OCI-LY7 (cell line): Measurements from ENCODE around the gene SALL3. TPM values are rescaled to one million over a fixed set of nuclear protein-coding genes. Genes with fewer than 3 reads are reported as not detected.

Source experiments
- BruUV-seq: library from RNA; stranded (reverse); fragments of 400-500 nt; replicated peaks from 2 replicates; lab custom pipeline; 2021; lab: Mats Ljungman, UMichigan
- CTCF ChIA-PET: fragments of 300-600 bp; sonication (Branson Sonifier 250); formaldehyde crosslinking; loops from one replicate; lab custom pipeline; 2022; ENCODE audit warnings: antibody characterized with exemption; ENCODE audit not compliant: unreplicated experiment; lab: Charles Lee
- POLR2A ChIA-PET: fragments of 300-600 bp; sonication (Branson Sonifier 250); formaldehyde crosslinking; loops from one replicate; lab custom pipeline; 2022; ENCODE audit warnings: antibody characterized with exemption; lab: Charles Lee
- DNase-seq: peaks from one replicate; pipeline ENCODE4 v3.0.0-alpha.2; 2015; ENCODE audit warnings: low spot score
- H2AFZ ChIP-seq: fragments of 200-600 bp; sonication (generic), shearing (Covaris generic); 2 replicates; pipeline ENCODE4 v1.6.1; 2014; ENCODE audit warnings: mild to moderate bottlenecking, antibody characterized with exemption, low read length, moderate library complexity
- H3K27ac ChIP-seq: fragments of 200-600 bp; sonication (generic); 2 replicates; pipeline ENCODE4 v1.5.1; 2014; ENCODE audit warnings: mixed run types, low read depth, mild to moderate bottlenecking, moderate library complexity, low read length, inconsistent platforms; ENCODE audit not compliant: poor library complexity, severe bottlenecking
- H3K36me3 ChIP-seq: fragments of 200-600 bp; sonication (generic); 2 replicates; pipeline ENCODE4 v1.6.1; 2014; ENCODE audit warnings: mild to moderate bottlenecking, antibody characterized with exemption, low read length, moderate library complexity, mixed read lengths; ENCODE audit not compliant: insufficient read depth
- H3K4me1 ChIP-seq: fragments of 200-600 bp; sonication (generic); 2 replicates; pipeline ENCODE4 v1.5.1; 2014; ENCODE audit warnings: mild to moderate bottlenecking, low read length; ENCODE audit not compliant: insufficient read depth, poor library complexity, severe bottlenecking
- H3K4me2 ChIP-seq: fragments of 200-600 bp; sonication (generic); 2 replicates; pipeline ENCODE4 v1.6.1; 2014; ENCODE audit warnings: mild to moderate bottlenecking, low read length
- H3K4me3 ChIP-seq: fragments of 200-600 bp; sonication (generic); 2 replicates; pipeline ENCODE4 v1.5.1; 2014; ENCODE audit warnings: mild to moderate bottlenecking, low read depth, low read length; ENCODE audit not compliant: poor library complexity, severe bottlenecking
- H3K79me2 ChIP-seq: fragments of 200-600 bp; sonication (generic); 2 replicates; pipeline ENCODE4 v1.6.1; 2016; ENCODE audit warnings: low read depth, mild to moderate bottlenecking, low read length, moderate library complexity, mixed read lengths; ENCODE audit not compliant: insufficient read depth
- H3K9me2 ChIP-seq: fragments of 200-600 bp; sonication (generic); 2 replicates; pipeline ENCODE4 v1.6.1; 2016; ENCODE audit warnings: mild to moderate bottlenecking, low read length, mixed read lengths; ENCODE audit not compliant: insufficient read depth
- H3K9me3 ChIP-seq: fragments of 200-600 bp; sonication (generic); 2 replicates; pipeline ENCODE4 v1.6.1; 2014; ENCODE audit warnings: mild to moderate bottlenecking, mixed run types, low read length, mixed read lengths
- H4K20me1 ChIP-seq: fragments of 200-600 bp; sonication (generic); 2 replicates; pipeline ENCODE4 v1.6.1; 2014; ENCODE audit warnings: mild to moderate bottlenecking, antibody characterized with exemption, low read length, moderate library complexity, mixed read lengths; ENCODE audit not compliant: insufficient read depth
- EZH2phosphoT487 ChIP-seq: fragments of 200-600 bp; sonication (generic); IDR thresholded peaks from 2 replicates; pipeline ENCODE4 v1.6.1; 2018; ENCODE audit warnings: low read depth, borderline replicate concordance, mild to moderate bottlenecking, mixed run types, antibody characterized with exemption, low read length, moderate library complexity, mixed read lengths
- intact Hi-C: fragments of 100-400 bp; cut with micrococcal nuclease; formaldehyde crosslinking; loops from one replicate; pipeline ENCODE4 v1.10.0; 2022; ENCODE audit not compliant: unreplicated experiment
- total RNA-seq, 2 experiments: library from RNA; depleted of rRNA in 1 of 2; stranded (reverse); fragments of >200 nt in 1 of 2; shearing (Covaris generic) in 1 of 2; gene quantifications; 2 replicates each; pipeline ENCODE4 v1.2.3, GENCODE V29; 2014 to 2022
- TF ChIP-seq, protein P1 (sequence below): fragments of 200-600 bp; sonication (generic); conservative IDR thresholded peaks from 2 replicates; pipeline ENCODE4 v1.5.1; 2014; ENCODE audit warnings: mild to moderate bottlenecking, antibody characterized with exemption, low read length, moderate library complexity, mixed read lengths

SALL3 gene
- total RNA-seq, 2 experiments from 2014 or later = not detected

DNA sequence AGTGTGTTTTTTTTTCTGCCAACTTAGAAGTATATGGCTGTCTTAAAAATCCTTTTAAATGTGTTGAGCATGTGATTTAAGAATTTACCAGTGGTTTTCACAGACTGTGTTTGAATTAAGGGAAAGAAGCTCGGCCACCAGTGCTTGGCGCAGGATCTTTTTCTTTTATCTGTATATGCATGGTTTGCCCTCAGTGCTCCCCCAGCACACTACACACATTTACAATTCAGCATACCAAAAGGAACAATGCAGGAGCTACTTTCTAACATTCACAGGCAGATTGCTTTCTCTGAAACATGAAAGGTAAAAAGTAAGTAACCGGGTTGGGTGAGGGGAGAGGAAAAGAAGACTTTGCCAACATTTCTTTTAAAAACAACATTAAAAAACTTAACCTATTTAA, 3.9 kb downstream of the SALL3 start:
- POLR2A ChIA-PET = interaction anchor here (0.6 kb wide), 2 partner anchors 46 to 92 kb away, joined by 3 read pairs; no protein-coding TSS in a partner anchor
- no TSS peak for BruUV-seq
- H4K20me1 ChIP-seq = no peaks in the 10 kb centered on the region
- CTCF ChIA-PET = no interaction called here
- H3K36me3 ChIP-seq = no peaks in the 10 kb centered on the region
- no peak overlapping the region for H3K4me3 ChIP-seq
- H3K4me1 ChIP-seq = no peaks in the 10 kb centered on the region
- DNase-seq = no peak
- no peak overlapping the region for H3K27ac ChIP-seq
- TF ChIP-seq, protein P1, sequence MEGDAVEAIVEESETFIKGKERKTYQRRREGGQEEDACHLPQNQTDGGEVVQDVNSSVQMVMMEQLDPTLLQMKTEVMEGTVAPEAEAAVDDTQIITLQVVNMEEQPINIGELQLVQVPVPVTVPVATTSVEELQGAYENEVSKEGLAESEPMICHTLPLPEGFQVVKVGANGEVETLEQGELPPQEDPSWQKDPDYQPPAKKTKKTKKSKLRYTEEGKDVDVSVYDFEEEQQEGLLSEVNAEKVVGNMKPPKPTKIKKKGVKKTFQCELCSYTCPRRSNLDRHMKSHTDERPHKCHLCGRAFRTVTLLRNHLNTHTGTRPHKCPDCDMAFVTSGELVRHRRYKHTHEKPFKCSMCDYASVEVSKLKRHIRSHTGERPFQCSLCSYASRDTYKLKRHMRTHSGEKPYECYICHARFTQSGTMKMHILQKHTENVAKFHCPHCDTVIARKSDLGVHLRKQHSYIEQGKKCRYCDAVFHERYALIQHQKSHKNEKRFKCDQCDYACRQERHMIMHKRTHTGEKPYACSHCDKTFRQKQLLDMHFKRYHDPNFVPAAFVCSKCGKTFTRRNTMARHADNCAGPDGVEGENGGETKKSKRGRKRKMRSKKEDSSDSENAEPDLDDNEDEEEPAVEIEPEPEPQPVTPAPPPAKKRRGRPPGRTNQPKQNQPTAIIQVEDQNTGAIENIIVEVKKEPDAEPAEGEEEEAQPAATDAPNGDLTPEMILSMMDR = no peak
- no peak for TF ChIP-seq EZH2phosphoT487
- H3K9me3 ChIP-seq = no peaks in the 10 kb centered on the region
- intact Hi-C loops = no loop called here
- H2AFZ ChIP-seq = no peak overlapping the region
- H3K4me2 ChIP-seq = no peak overlapping the region
- H3K79me2 ChIP-seq = no peaks in the 10 kb centered on the region
- no peaks in the 10 kb centered on the region for H3K9me2 ChIP-seq

DNA sequence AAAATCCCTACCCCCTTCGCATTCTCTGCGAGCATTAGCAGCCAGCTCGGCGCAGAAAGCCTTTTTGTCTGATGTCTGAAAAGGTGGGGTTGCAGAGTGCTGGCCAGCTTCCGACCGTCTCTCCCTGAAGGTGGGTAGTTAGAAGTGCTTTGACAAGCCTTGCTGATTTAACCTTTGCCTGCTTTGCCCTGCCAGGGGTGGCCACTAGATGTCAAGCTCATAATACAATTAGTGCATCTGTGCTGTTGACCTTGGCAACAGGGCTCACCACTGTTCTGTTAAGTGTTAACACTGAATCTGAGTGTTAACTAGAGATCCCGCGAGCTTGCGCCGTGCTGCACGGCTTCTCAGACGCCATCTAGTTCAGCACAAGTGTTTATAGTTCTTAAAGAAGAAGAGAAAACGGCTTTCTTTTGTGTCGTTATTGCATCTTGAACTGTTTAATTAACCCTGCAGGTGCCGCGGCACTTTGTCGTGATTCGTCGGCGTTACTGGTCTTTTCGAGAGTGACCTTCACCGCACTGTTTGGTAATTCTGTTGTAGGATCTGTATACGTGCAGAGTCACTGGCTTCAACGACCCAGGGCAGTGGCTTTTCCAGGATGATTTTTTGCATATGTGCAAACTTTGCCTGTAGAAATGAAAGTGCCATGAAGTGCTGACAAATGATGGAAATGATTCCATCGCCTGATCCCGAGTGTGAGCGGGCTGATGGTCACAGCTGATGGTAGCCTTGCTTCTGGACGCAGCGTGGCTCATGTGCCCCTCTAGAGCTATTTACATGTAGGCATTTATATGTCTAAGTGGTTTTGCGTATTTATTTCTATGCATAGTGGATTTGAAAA, 5.5 kb downstream of the SALL3 start:
- POLR2A ChIA-PET = interaction anchor here (0.6 kb wide), 1 partner anchor 73 kb away, joined by 3 read pairs; no protein-coding TSS in a partner anchor
- Histone ChIP-seq H3K9me3 (no peaks in the 10 kb centered on the region), H3K4me3 (no peak overlapping the region), H3K27ac (no peak overlapping the region), H3K79me2 (no peaks in the 10 kb centered on the region), H3K4me1 (no peaks in the 10 kb centered on the region), H4K20me1 (no peaks in the 10 kb centered on the region), H3K4me2 (no peak overlapping the region), H3K36me3 (no peaks in the 10 kb centered on the region), H3K9me2 (no peaks in the 10 kb centered on the region), H2AFZ (no peak overlapping the region)
- peak; percentile 53 for DNase-seq
- TF ChIP-seq EZH2phosphoT487 = no peak
- TF ChIP-seq, protein P1 = peak; percentile 63
- BruUV-seq = no TSS peak
- CTCF ChIA-PET = no interaction called here
- intact Hi-C loops = loop anchor here (1.0 to 5.0 kb wide), 3 partner anchors 259 to 392 kb away; no protein-coding TSS in a partner anchor
